Occipital lobe (tissue), 2 donors: ENCODE data around the gene FBXW8. TPM values are rescaled to one million over a fixed set of nuclear protein-coding genes. Genes with fewer than 3 reads are reported as not detected.

Experiments used
- DNase-seq: peaks from one replicate; lab custom pipeline; 2025; lab: John Stamatoyannopoulos, UW
- total RNA-seq: library from RNA; depleted of rRNA; stranded (reverse); fragments of >200 nt; gene quantifications from one replicate; pipeline ENCODE4 v1.2.3, GENCODE V29; 2014

The FBXW8 gene
- total RNA-seq, 1 donor from 2014 or later, result 11.9 TPM

GRCh38 chr12:116924558-116925453 is 14.1 kb downstream of the FBXW8 start:
- DNase-seq, result no peak

DNA sequence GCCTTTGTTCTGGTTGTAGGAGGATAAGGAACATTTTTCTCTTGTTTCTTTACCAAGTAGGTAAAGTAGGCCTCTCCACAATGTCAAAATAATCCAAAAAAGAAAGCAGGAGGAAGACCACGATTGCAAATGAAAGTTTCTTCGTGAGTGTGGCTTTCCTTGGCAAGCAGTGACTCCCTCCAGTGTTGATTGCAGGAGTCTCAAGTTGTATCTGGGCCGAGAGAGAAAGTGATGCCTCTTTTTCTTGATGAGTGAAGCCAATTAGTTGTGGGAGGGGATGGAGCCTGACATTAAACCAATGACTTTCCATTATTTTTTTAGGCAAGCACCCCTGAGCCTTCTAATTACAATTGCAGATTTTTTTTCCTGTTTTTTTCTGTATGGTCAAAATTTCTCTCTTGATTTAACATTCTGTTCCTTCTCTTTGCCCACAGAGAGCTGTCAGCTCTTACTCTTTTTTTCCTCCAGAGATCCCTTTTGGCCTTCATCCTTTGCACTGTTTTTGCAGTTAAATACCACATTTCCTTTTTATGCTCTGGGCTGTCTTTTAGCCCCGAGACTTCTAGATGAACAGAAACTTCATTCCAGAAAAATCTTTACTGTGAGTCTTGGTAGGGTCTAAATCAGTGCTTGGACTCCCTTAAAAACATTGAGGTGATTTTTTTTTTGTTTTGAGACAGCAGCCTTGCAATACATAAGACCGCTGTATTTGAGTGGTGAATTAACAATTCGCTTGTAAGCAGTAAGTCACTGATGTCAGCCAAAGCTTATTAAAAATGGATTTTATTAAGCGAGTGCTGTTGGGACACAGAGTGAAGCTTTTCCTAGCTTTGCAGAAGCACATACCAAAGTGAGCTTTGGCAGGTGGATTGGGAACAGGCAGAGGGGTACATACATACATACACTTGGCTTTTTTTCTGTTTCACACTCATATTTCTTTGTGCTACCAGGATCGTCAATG is 15.8 kb downstream of the FBXW8 start:
- DNase-seq, result no peak

GRCh38 chr12:116927244-116927940 is 16.6 kb downstream of the FBXW8 start:
- no peak for DNase-seq

- DNase-seq, result no peak
Observed at GRCh38 chr12:116928504-116928903, 17.8 kb downstream of the FBXW8 start.

DNA sequence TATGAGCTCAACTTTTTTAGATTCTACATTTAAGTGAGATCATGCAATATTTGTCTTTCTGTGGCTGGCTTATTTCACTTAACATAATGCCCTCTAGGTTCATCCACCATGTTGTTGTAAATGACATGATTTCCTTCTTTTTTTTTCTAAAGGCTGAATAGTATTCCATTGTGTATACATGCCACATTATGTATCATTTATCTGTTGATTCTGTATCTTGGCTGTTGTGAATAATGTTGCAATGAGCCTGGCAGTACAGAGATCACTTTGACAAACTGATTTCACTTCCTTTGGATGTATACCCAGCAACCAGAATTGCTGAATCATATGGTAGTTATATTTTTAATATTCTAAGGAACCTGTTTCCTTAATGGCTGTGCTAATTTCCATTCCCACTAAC is 19.1 kb downstream of the FBXW8 start:
- DNase-seq, result no peak

DNA sequence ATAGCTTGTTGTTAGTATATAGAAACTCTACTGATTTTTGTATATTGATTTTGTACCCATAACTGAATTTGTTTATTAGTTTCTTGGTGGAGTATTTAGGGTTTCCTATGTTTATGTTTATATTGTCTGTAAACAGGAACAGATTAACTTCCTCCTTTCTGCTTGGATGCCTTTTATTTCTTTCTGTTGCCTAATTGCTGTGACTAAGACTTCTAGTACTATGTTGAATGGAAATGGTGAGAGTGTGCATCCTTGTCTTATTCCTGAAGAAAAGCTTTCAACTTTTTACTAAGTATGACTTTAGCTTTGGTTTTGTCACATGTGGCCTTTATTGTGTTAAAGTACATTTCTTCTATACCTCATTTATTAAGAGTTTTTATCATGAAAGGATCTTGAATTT is 20.9 kb downstream of the FBXW8 start:
- no peak for DNase-seq

GRCh38 chr12:116933091-116933490 is 22.3 kb downstream of the FBXW8 start:
- DNase-seq, result no peak

- DNase-seq, result no peak
Observed at GRCh38 chr12:116933512-116934246, 22.9 kb downstream of the FBXW8 start.

DNA sequence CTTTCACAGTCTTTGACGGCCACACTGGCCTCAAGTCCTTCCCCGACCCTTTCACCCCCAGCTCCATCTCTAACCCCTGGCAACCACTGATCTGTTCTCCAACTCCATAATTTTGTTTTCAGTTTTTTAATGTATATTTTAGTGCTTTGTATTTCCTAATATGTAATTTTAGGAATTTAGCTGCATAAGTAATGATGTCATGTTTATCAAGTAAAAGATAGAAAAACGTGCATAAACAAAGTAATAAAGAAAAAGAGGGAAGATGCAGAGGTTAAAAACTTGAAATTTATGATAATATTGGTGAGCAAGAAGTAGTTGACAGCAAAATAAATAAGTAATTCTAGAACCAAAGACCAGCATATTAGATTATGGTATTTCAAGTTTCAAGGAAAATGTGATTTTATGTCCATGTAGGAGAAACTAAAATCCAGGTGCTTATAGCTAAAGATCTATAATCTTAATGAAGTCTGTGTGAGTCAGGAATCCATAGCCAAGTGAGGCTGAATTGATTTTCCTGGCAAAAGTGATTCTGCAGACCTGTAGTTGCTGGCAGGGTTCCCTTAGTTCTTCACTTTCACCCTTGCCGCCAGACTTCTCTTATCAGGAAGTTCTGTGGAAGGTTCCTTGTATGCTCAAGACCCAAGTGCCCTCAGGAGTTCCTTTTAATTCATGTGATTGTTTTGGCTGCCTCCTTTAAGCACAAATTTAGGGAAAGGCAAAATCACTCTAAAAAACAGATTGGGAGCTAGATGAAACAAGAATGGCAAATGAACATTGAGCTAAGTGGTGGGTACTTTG is 24.4 kb downstream of the FBXW8 start:
- DNase-seq, result no peak

DNA sequence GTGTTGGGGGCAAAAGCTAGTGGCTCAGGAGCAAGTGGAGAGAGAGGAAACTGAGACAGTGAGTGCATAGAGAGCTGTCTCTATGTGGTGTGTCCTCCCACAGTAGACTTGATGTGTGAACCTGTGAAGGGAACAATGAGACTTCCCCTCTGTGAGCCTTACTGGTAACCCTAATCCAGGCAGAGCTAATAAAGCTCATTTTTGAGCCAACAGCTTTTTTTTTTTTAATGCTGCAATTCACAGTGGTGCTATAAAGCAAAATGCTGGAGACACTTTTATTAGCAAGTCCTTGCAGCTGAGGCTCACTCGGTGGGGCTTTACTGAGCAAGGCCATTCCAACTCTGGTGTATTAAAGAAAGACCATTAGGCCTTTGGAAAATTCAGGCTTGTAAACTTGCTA is 26.9 kb downstream of the FBXW8 start:
- no peak for DNase-seq

- no peak for DNase-seq
Observed at GRCh38 chr12:116939734-116940133, 29.0 kb downstream of the FBXW8 start.

DNA sequence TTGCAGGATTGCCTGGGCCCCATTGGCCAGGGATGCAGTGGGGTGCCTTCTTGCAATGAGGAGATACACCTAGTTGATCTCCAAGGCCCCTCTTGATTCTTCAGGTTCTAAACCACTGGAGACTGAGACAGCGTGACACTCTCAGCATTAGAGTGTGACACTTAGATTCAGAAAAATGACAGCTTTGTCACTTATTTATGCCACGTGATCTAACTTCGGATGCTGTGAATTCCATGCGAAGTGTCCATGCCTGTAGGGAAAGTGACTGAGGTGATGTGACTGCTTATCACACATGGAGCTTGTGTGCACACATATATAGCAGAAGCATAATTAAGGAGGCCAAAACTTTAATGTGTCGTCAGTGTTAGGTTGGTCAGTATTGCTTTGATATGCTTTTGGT is 30.4 kb downstream of the FBXW8 start:
- no peak for DNase-seq

DNA sequence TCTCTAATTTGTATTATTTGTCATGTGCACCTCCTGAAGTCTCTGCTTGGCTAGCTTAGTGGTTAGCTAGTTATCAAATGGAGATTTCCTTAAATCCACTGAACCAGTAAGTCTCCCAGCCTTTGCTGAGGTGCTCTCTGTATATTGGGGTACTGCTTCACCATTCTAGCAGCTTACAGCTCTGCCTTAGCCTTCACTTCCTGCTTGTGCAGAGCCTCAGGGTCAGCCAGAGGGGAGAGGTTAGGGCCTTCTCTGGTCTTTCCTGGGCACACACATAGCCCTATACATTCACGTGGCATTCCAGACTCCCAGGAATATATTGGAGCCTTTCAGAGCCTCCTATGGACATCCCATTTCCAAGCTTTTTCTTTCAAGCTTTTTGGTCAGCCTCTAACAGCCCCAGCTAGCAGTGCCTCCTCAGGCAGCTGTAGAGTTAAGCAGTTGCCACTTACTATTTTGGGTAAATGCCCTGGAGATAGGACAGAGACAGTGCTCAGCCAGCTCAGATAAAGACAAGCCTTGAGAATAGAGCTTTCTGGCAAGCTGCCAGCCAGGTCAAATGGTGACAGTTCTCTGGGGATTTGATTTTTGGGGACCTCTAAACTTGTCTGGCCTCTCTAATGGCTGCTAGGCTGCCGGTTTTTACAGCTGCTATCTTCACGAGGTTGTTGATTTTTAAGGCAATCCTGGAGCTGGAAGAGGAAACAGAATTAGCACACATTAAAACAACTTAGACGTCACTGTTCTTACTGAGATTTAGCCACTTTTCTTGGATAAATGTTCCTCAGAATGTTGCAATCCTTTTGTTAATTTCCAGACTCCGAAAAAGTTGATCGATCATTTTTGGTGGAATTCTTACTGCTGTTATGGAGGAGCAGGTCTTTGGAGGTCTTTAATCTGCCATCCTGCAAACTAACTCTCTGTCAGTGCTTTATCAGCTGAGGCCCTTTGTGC is 32.9 kb downstream of the FBXW8 start:
- DNase-seq, result no peak

DNA sequence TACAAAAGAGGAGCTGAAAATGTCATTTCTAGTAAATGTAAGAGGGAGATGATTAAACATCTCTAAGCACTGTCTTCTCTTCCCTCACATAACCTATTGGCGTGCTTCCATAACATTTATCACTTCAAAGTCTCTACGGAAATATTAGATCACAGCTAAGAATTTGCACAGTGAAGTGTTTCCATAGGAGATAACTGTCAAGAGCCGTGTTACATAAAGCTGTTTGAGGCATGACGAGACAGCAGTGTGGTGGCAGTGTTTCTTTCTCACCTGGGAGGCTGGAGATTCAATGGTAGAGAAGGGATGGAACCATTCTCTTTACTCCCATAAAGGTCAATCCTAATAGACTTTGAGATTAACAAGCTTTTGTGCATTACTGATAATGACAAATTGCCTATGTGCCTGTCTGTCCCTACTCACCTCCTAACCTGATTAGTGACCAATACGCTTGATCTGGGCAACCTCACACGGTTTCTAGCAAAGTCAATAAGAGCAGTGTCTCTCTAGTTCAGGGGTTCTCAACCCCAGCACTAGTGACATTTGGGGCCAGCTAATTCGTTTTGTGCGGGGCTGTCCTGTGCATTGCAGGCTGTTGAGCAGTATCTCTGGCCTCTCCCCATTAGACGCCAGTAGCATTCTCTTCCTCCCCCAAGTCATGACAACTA is 35.3 kb downstream of the FBXW8 start:
- no peak for DNase-seq

GRCh38 chr12:116948298-116948697 is 37.5 kb downstream of the FBXW8 start:
- DNase-seq, result no peak

- no peak for DNase-seq
Observed at GRCh38 chr12:116950628-116951325, 40.0 kb downstream of the FBXW8 start.

- no peak for DNase-seq
Observed at GRCh38 chr12:116954710-116955381, 44.1 kb downstream of the FBXW8 start.
